Measurements from ENCODE around the gene TMUB1. TPM values are rescaled to one million over a fixed set of nuclear protein-coding genes. Genes with fewer than 3 reads are reported as not detected.
A peak's percentile ranks its signal among the peaks of the same experiment; 100 is the strongest.

The TMUB1 gene
- total and polyA plus RNA-seq, 4 donors = 8.5 to 57.2 (median 38.0) TPM

DNA sequence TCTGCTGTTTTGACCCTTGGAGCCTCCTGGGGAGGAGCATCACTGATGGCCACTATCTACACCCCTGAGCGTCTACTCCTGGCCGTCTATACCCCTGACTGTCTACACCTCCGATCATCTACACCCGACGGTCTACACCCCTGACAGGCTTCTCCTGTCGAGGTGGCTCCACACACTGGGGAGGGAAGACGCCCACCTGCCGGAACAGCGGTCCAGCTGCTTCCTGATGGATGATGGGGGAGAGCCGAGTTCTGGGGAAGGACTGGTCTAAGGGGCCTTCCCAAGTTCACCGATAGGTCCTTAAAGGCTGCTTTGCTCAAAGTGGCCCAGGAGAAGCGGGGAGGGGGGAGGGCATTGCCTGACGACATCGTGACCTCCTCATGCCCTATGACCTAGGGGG is 44.9 kb upstream of the TMUB1 start:
- 94% methylated on average over 8 of the region's 14 CpGs for WGBS (ENCODE audit: insufficient coverage)
- no peak for DNase-seq (ENCODE audit: low read depth in 4 of 6, low spot score in 6 of 6)
- Histone ChIP-seq H3K4me1 (ENCODE audit: control insufficient read depth, insufficient read depth, low read length) (peaks cover 92% of the 10 kb centered on the region), H3K9me3 (ENCODE audit: control insufficient read depth, insufficient read depth, low read length) (no peaks in the 10 kb centered on the region), H3K27me3 (ENCODE audit: control insufficient read depth, insufficient read depth, low read length) (no peaks in the 10 kb centered on the region), H3K27ac (ENCODE audit: low read depth, low read length) (no peak overlapping the region), H3K4me3 (ENCODE audit: low read depth, low read length) (no peak overlapping the region), H3K36me3 (ENCODE audit: control insufficient read depth, insufficient read depth, low read length) (peaks cover 90% of the 10 kb centered on the region)

DNA sequence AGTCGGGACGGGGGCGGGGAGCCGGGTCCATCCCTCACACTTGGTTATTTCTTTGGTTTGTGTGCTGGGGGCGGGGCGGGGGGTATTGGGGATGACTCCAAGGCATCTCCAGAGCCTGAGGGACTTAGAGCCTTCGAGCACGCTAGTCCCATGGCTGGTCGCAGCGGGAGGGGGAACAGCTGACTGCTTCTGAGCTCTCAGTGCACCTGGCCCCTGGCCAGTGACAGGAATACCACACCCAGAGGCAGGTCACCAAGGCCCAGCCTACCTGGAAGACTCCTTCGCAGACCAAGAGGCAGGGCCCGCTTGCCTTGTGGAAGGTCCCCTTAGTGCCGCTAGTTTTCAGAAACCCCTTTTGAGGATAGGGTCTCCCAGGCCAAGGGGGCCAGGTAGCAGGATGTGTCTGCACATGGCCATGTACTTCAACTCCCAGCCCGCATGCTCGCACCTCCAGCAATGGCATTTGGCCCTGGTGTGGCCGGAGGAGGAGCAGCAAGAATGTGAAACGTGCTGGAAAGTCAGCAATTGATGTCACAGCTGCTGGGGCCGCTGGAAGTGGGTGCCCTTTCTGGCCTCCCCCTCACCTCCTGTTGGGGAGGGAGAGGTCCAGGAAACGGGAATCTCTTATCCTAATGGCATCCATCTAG is 43.3 kb upstream of the TMUB1 start:
- no peak overlapping the region for H3K4me3 ChIP-seq (ENCODE audit: low read depth, low read length)
- no peaks in the 10 kb centered on the region for H3K9me3 ChIP-seq (ENCODE audit: control insufficient read depth, insufficient read depth, low read length)

GRCh38 chr7:151125846-151126481 is 42.7 kb upstream of the TMUB1 start:
- WGBS (ENCODE audit: insufficient coverage) = 10% methylated on average over 23 of the region's 58 CpGs
- Histone ChIP-seq H3K27me3 (ENCODE audit: control insufficient read depth, insufficient read depth, low read length) (no peaks in the 10 kb centered on the region), H3K4me3 (ENCODE audit: low read depth, low read length) (peak overlapping the region; percentile 39), H3K27ac (ENCODE audit: low read depth, low read length) (no peak overlapping the region), H3K4me1 (ENCODE audit: control insufficient read depth, insufficient read depth, low read length) (peaks cover 85% of the 10 kb centered on the region), H3K36me3 (ENCODE audit: control insufficient read depth, insufficient read depth, low read length) (peaks cover 90% of the 10 kb centered on the region), H3K9me3 (ENCODE audit: control insufficient read depth, insufficient read depth, low read length) (no peaks in the 10 kb centered on the region)
- peak in 2 of 6 donors; percentile 52 to 71 for DNase-seq (ENCODE audit: low read depth in 4 of 6, low spot score in 6 of 6)

More for the DNA sequence above, 43.3 kb upstream of the TMUB1 start:
- DNase-seq (ENCODE audit: low read depth in 4 of 6, low spot score in 6 of 6) = no peak
- Histone ChIP-seq H3K27me3 (ENCODE audit: control insufficient read depth, insufficient read depth, low read length) (no peaks in the 10 kb centered on the region), H3K36me3 (ENCODE audit: control insufficient read depth, insufficient read depth, low read length) (peaks cover 90% of the 10 kb centered on the region), H3K27ac (ENCODE audit: low read depth, low read length) (no peak overlapping the region), H3K4me1 (ENCODE audit: control insufficient read depth, insufficient read depth, low read length) (peaks cover 86% of the 10 kb centered on the region)
- 43% methylated on average over 11 of the region's 19 CpGs for WGBS (ENCODE audit: insufficient coverage)

DNA sequence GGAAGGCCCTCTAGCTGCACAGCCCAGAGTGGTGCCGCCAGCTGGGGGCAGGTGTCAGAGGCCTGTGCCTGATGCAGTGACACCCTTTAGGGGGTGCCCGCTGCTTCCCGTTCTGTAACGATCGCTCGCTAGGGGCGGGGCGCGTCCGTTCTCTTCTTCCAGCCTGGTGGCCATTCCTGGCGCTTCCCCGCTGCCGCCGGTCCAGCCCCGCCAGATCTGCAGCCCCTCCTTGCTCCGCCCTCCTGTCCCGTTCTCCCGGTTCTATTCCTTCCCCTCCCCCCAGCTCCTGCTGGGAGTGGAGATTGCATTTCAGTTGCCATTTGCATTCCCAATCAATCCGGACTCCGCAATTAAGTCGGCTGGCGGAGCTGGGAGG is 42.2 kb upstream of the TMUB1 start:
- Histone ChIP-seq H3K9me3 (ENCODE audit: control insufficient read depth, insufficient read depth, low read length) (no peaks in the 10 kb centered on the region), H3K27ac (ENCODE audit: low read depth, low read length) (no peak overlapping the region), H3K4me1 (ENCODE audit: control insufficient read depth, insufficient read depth, low read length) (peaks cover 84% of the 10 kb centered on the region), H3K4me3 (ENCODE audit: low read depth, low read length) (peak overlapping the region; percentile 39), H3K36me3 (ENCODE audit: control insufficient read depth, insufficient read depth, low read length) (peaks cover 90% of the 10 kb centered on the region), H3K27me3 (ENCODE audit: control insufficient read depth, insufficient read depth, low read length) (no peaks in the 10 kb centered on the region)
- 12% methylated on average over 21 of the region's 22 CpGs for WGBS (ENCODE audit: insufficient coverage)
- DNase-seq (ENCODE audit: low read depth in 4 of 6, low spot score in 6 of 6) = peak in 5 of 6 donors; percentile 31 to 94 (median 59)

- 80% methylated on average over 11 of the region's 14 CpGs for WGBS (ENCODE audit: insufficient coverage)
- no peak for DNase-seq (ENCODE audit: low read depth in 4 of 6, low spot score in 6 of 6)
- Histone ChIP-seq H3K36me3 (ENCODE audit: control insufficient read depth, insufficient read depth, low read length) (peaks cover 90% of the 10 kb centered on the region), H3K4me3 (ENCODE audit: low read depth, low read length) (no peak overlapping the region), H3K27ac (ENCODE audit: low read depth, low read length) (no peak overlapping the region), H3K4me1 (ENCODE audit: control insufficient read depth, insufficient read depth, low read length) (peaks cover 79% of the 10 kb centered on the region), H3K27me3 (ENCODE audit: control insufficient read depth, insufficient read depth, low read length) (no peaks in the 10 kb centered on the region), H3K9me3 (ENCODE audit: control insufficient read depth, insufficient read depth, low read length) (no peaks in the 10 kb centered on the region)
These were observed 41.7 kb upstream of the TMUB1 start for GRCh38 chr7:151124899-151125399.

DNA sequence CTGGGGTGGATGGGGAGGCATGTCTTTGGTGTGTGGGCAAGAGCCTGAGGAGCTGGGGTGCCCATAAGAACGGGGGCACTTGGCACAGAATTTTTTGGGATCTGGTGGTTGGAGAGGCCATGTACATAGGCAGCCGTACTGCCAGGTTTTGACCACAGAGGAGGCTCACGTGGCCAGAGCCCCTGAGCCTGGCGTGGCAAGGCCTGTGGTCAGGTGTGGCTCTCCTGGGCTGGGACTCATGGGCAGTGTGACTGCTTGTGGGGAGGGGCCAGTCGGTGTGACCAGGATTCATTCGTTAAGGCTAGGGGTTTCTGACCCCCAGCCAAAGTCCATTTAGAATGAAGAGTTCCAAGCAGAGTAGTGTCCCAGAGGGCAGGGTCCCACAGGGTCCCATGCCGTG is 41.2 kb upstream of the TMUB1 start:
- Histone ChIP-seq H3K27ac (ENCODE audit: low read depth, low read length) (no peak overlapping the region), H3K4me3 (ENCODE audit: low read depth, low read length) (no peak overlapping the region), H3K9me3 (ENCODE audit: control insufficient read depth, insufficient read depth, low read length) (no peaks in the 10 kb centered on the region), H3K36me3 (ENCODE audit: control insufficient read depth, insufficient read depth, low read length) (peaks cover 90% of the 10 kb centered on the region), H3K27me3 (ENCODE audit: control insufficient read depth, insufficient read depth, low read length) (no peaks in the 10 kb centered on the region), H3K4me1 (ENCODE audit: control insufficient read depth, insufficient read depth, low read length) (peaks cover 75% of the 10 kb centered on the region)
- no peak for DNase-seq (ENCODE audit: low read depth in 4 of 6, low spot score in 6 of 6)
- WGBS (ENCODE audit: insufficient coverage) = 88% methylated on average over 7 of the region's 7 CpGs

DNA sequence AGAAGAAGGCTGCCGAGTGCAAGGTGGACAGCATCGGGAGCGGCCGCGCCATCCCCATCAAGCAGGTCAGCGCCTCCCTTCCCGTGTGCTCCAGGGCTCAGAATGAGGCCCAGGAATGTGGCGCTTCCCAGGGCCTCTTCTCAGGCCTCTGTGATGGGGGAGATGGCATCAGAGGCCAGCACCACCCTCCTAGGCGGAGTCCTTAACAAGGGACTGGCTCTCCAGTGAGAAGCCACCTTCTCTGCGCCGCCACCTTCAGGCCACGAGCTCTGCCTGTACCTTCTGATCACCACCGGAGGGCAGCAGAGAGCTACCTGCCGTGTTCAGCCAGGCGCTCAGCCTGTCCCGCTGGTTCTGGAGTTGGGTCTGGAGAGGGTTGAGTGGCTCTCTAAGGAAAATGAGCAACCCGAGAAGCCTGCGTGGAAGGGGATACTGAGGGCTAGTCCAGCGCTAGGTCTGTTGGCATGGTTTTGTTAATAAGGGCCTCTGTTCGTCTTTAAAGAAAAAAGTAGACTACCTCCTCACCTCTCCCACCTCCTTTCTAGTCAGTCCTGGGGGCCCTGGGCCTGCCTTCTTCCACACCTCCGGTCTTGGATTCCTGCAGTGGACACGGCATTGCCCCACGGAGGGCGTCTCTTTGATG is 40.6 kb upstream of the TMUB1 start:
- H3K36me3 ChIP-seq (ENCODE audit: control insufficient read depth, insufficient read depth, low read length) = peaks cover 90% of the 10 kb centered on the region
- DNase-seq (ENCODE audit: low read depth in 4 of 6, low spot score in 6 of 6) = peak; percentile 67 to 95 (median 78)
- 35% methylated on average over 19 of the region's 24 CpGs for WGBS (ENCODE audit: insufficient coverage)

DNA sequence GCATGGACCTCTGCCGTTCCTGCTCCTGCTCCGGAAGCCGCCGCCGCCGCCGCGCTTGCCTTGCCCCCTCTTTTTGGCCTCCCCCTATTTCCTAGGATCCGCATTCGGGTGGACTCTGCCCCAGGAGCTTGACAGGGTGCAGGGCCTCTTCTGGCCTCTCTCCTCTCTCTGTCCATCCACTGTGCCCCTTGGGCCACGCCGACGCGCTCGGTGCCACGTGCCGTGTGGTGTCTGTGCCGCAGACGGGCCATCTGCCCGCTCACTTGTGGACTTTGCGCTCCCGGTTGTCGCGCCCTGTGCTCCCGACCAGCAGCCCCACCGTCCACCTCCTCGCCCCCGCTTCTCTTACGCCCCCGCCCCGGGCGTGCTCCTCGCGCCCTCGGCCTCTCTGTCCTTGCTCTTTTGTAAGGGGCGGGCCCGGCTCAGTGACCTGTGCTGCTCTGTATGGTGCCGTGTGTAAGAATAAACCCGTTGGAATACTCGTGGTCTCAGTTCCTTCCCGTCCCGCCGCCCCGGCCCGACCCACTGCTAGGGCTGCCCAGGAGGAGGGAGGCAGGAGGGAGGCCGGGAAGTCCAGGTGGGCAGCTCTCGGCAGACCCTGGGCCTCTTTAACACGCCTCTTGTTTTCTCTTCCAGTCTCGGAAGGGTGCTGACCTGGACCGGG is 40.0 kb upstream of the TMUB1 start:
- Histone ChIP-seq H3K27me3 (ENCODE audit: control insufficient read depth, insufficient read depth, low read length) (no peaks in the 10 kb centered on the region), H3K9me3 (ENCODE audit: control insufficient read depth, insufficient read depth, low read length) (no peaks in the 10 kb centered on the region), H3K4me1 (ENCODE audit: control insufficient read depth, insufficient read depth, low read length) (peaks cover 64% of the 10 kb centered on the region), H3K36me3 (ENCODE audit: control insufficient read depth, insufficient read depth, low read length) (peaks cover 90% of the 10 kb centered on the region), H3K4me3 (ENCODE audit: low read depth, low read length) (no peak overlapping the region), H3K27ac (ENCODE audit: low read depth, low read length) (no peak overlapping the region)
- DNase-seq (ENCODE audit: low read depth in 4 of 6, low spot score in 6 of 6) = no peak
- whole genome bisulfite sequencing (ENCODE audit: insufficient coverage) = 86% methylated on average over 47 of the region's 50 CpGs

More for the DNA sequence above, 40.6 kb upstream of the TMUB1 start:
- H3K27ac ChIP-seq (ENCODE audit: low read depth, low read length) = no peak overlapping the region
- no peaks in the 10 kb centered on the region for H3K27me3 ChIP-seq (ENCODE audit: control insufficient read depth, insufficient read depth, low read length)
- H3K4me3 ChIP-seq (ENCODE audit: low read depth, low read length) = no peak overlapping the region
- peaks cover 71% of the 10 kb centered on the region for H3K4me1 ChIP-seq (ENCODE audit: control insufficient read depth, insufficient read depth, low read length)
- no peaks in the 10 kb centered on the region for H3K9me3 ChIP-seq (ENCODE audit: control insufficient read depth, insufficient read depth, low read length)

DNA sequence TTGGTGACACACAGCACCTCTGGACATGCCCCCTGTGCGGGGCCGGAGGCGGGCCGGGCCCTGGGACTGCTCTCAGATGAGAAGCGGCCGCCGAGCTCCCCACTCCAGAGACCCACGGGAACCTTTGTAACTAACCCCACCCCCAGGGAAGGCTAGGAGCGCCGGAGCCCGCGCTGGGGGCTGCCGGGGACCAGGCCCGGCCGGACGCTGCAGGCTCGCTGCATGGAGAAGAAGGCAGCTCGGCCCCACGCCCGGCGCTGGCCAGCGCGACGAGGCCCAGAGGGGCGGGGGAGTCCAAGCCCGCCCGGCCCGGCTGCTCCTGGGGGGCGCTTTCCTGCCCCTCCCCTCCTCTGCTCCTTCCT is 39.5 kb upstream of the TMUB1 start:
- H3K9me3 ChIP-seq (ENCODE audit: control insufficient read depth, insufficient read depth, low read length) = no peaks in the 10 kb centered on the region

More for the DNA sequence above, 39.5 kb upstream of the TMUB1 start:
- H3K27me3 ChIP-seq (ENCODE audit: control insufficient read depth, insufficient read depth, low read length) = no peaks in the 10 kb centered on the region
- peaks cover 90% of the 10 kb centered on the region for H3K36me3 ChIP-seq (ENCODE audit: control insufficient read depth, insufficient read depth, low read length)
- no peak for DNase-seq (ENCODE audit: low read depth in 4 of 6, low spot score in 6 of 6)
- no peak overlapping the region for H3K27ac ChIP-seq (ENCODE audit: low read depth, low read length)
- 89% methylated on average over 26 of the region's 29 CpGs for WGBS (ENCODE audit: insufficient coverage)
- no peak overlapping the region for H3K4me3 ChIP-seq (ENCODE audit: low read depth, low read length)
- peaks cover 60% of the 10 kb centered on the region for H3K4me1 ChIP-seq (ENCODE audit: control insufficient read depth, insufficient read depth, low read length)

Measured in spinal cord (tissue), 10 donors.